Pancreas (tissue), 10 donors: Measurements from ENCODE around the gene FDCSP. TPM values are rescaled to one million over a fixed set of nuclear protein-coding genes. Genes with fewer than 3 reads are reported as not detected.

Source experiments
- ATAC-seq, 4 donors: fragments of 200-7000 bp; cut with Tn5 transposase; one replicate each; pipeline versions ENCODE4 v1.8.0 to v1.9.1; 2020; ENCODE audit warnings: mild to moderate bottlenecking in 4 of 4, moderate library complexity in 4 of 4
- DNase-seq, 6 donors: peaks; one replicate each; pipeline ENCODE4 v3.0.0-alpha.2; 2020
- FAIRE-seq: peaks from 2 replicates; lab custom pipeline; 2012; peaks lifted over from hg19 to GRCh38; lab: Jason Lieb, UNC
- H3K27ac ChIP-seq, 4 donors: fragments of 200-600 bp; sonication (generic); 1 replicate in 3 of 4; 2 replicates in 1 of 4; pipeline versions ENCODE4 v1.5.0 to v1.8.0; 2020
- H3K27me3 ChIP-seq, 4 donors: fragments of 200-600 bp; one replicate each; pipeline ENCODE4 v1.8.0; 2021
- H3K36me3 ChIP-seq, 3 donors: fragments of 200-600 bp; sonication (generic) in 1 of 3; one replicate each; pipeline versions ENCODE4 v1.5.0 to v1.8.0; 2020 to 2021
- H3K4me1 ChIP-seq, 3 donors: fragments of 200-600 bp; one replicate each; pipeline ENCODE4 v1.8.0; 2021
- H3K4me3 ChIP-seq, 4 donors: fragments of 200-600 bp; sonication (generic) in 2 of 4; one replicate each; pipeline versions ENCODE4 v1.5.0 to v1.8.0; 2020 to 2021
- H3K9me3 ChIP-seq, 4 donors: fragments of 200-600 bp; one replicate each; pipeline ENCODE4 v1.8.0; 2021
- CTCF ChIP-seq, 4 donors: fragments of 200-600 bp; sonication (generic) in 3 of 4; IDR thresholded peaks; one replicate each; pipeline versions ENCODE4 v1.5.0 to v1.8.0; 2021; ENCODE audit warnings: antibody characterized with exemption in 4 of 4
- WGBS, 2 donors: extraction: QIAGEN DNeasy Blood & Tissue Kit; methylation state at CpG; one replicate each; pipeline ENCODE4 v1.1.7; 2013; 5-methylcytosine and 5-hydroxymethylcytosine counted together
- intact Hi-C, 3 donors: fragments of 100-400 bp; cut with DNase I; formaldehyde crosslinking; loops; one replicate each; pipeline versions ENCODE4 v1.11.1 to v1.14.2; 2022
- polyA plus RNA-seq, 2 donors: library from polyadenylated mRNA; stranded (reverse); fragments of 200-250 nt; gene quantifications; one replicate each; pipeline ENCODE4 v1.2.3, GENCODE V29; 2013
- total RNA-seq, 6 donors: library from RNA; stranded (reverse); fragmentation: NEBNext Ultra II Directional in 4 of 6; extraction: Animal tissue kit (Norgen Biotek cat#: 25700) in 4 of 6; gene quantifications; one replicate each; pipeline versions ENCODE4 v1.2.1 to v1.2.4, GENCODE V29; 2021 to 2023
- donor health status: healthy with polysubstance abuse.
- donor health status: DM: no; HTN: no; CAD: no; lungs with moderate emphysema.
- donor health status: DM: no; HTN: no; CAD: no.
- donor health status: control.
- donor health status: control.
- donor health status: Bipolar disorder and iron deficiency.
- donor health status: DM: yes; HTN: yes; CAD: no.
- donor health status: DM: no; HTN: no; CAD: no.
- donor health status: DM: no; HTN: no; CAD: no.
- donor health status: DM: yes; HTN: yes; CAD: no.

Gene FDCSP
- under 1 TPM in 1 of 6 donors, not detected in 5; 0.94 TPM for total RNA-seq
- under 1 TPM; 0.28 to 0.61 TPM for polyA plus RNA-seq

- FAIRE-seq, result no peak
- Histone ChIP-seq H3K27ac (no peak within 1 kb of the TSS), H3K27me3 (no peaks in the 10 kb centered on the region), H3K4me1 (no peaks in the 10 kb centered on the region), H3K36me3 (no peaks in the 10 kb centered on the region), H3K4me3 (no peak within 1 kb of the TSS), H3K9me3 (no peaks in the 10 kb centered on the region)
- WGBS, 2 donors, result 57 to 59% methylated on average over 2 of the region's 2 CpGs
- intact Hi-C loops, result no loop called here
- no peak for TF ChIP-seq CTCF (IDR thresholded peaks at IDR 0.05)
- ATAC-seq, result no peak
- no peak for DNase-seq
Observed at GRCh38 chr4:70225824-70226223, at the start of gene FDCSP. FDCSP (plus strand) TSS chr4:70226124; CDS start chr4:70231195, 5,071 bp downstream.

- Histone ChIP-seq H3K27ac (no peak overlapping the region), H3K4me1 (peaks cover 0 to 6% (median 3%) of the 10 kb centered on the region in 3 donors), H3K27me3 (no peaks in the 10 kb centered on the region), H3K36me3 (no peaks in the 10 kb centered on the region), H3K4me3 (no peak overlapping the region), H3K9me3 (no peaks in the 10 kb centered on the region)
- FAIRE-seq (no peak), DNase-seq (no peak), ATAC-seq (no peak)
- intact Hi-C loops, result no loop called here
- TF ChIP-seq CTCF (IDR thresholded peaks at IDR 0.05), result no peak
- 31 to 34% methylated on average over 5 of the region's 5 CpGs for WGBS, 2 donors
Observed at GRCh38 chr4:70177090-70177489, 48.8 kb upstream of the FDCSP start.

- Histone ChIP-seq H3K4me1 (peaks cover 0 to 9% (median 4%) of the 10 kb centered on the region in 3 donors), H3K36me3 (no peaks in the 10 kb centered on the region), H3K27ac (no peak overlapping the region), H3K9me3 (no peaks in the 10 kb centered on the region), H3K27me3 (no peaks in the 10 kb centered on the region), H3K4me3 (no peak overlapping the region)
- ATAC-seq, result no peak
- 85 to 89% methylated on average over 5 of the region's 5 CpGs for WGBS, 2 donors
- no peak for TF ChIP-seq CTCF (IDR thresholded peaks at IDR 0.05)
- intact Hi-C loops, result no loop called here
- no peak for DNase-seq
- no peak for FAIRE-seq
Observed at GRCh38 chr4:70178075-70178660, 47.8 kb upstream of the FDCSP start.

GRCh38 chr4:70179811-70180210 lies 46.1 kb upstream of the FDCSP start:
- no peak for ATAC-seq
- WGBS, 2 donors, result 60 to 70% methylated on average over 2 of the region's 2 CpGs
- intact Hi-C loops, result no loop called here

More at GRCh38 chr4:70179811-70180210, 46.1 kb upstream of the FDCSP start:
- Histone ChIP-seq H3K4me3 (no peak overlapping the region), H3K27me3 (no peaks in the 10 kb centered on the region), H3K36me3 (no peaks in the 10 kb centered on the region), H3K4me1 (peaks cover 0 to 15% (median 13%) of the 10 kb centered on the region in 3 donors), H3K27ac (no peak overlapping the region), H3K9me3 (no peaks in the 10 kb centered on the region)
- no peak for TF ChIP-seq CTCF (IDR thresholded peaks at IDR 0.05)
- FAIRE-seq, result no peak
- no peak for DNase-seq
